Sigmoid colon (tissue), 4 donors: ENCODE results near the gene SSX2B.
"Not testable (repeated sequence)": the region's sequence is repeated elsewhere in the genome, so short reads cannot be mapped to it uniquely, and the experiment has no call there.

ENCODE experiments used
- CTCF ChIP-seq, 4 experiments: fragments of 450-650 bp in 3 of 4; fragments of 200-600 bp in 1 of 4; IDR thresholded peaks; one replicate each; pipeline ENCODE4 v1.5.1; 2016 to 2019; ENCODE audit warnings: antibody characterized with exemption in 4 of 4, mild to moderate bottlenecking in 3 of 4, moderate library complexity in 2 of 4
- POLR2A ChIP-seq, 2 donors: fragments of 450-650 bp; IDR thresholded peaks; one replicate each; pipeline ENCODE4 v1.6.1; 2016; ENCODE audit warnings: antibody characterized with exemption in 2 of 2, mild to moderate bottlenecking in 2 of 2, moderate library complexity in 2 of 2
- POLR2AphosphoS5 ChIP-seq, 4 donors: sonication (generic); formaldehyde crosslinking; IDR thresholded peaks; one replicate each; pipeline ENCODE4 v1.6.1; 2017; ENCODE audit warnings: antibody characterized with exemption in 4 of 4

- TF ChIP-seq CTCF, POLR2A, POLR2AphosphoS5 (IDR thresholded peaks at IDR 0.05): not testable (repeated sequence)
Observed at GRCh38 chrX:52707078-52707477, 44.0 kb upstream of the SSX2B start, which contains the start of gene SSX2.
